Measurements from ENCODE around the gene SGTA.
"Not testable (repeated sequence)": the region's sequence is repeated elsewhere in the genome, so short reads cannot be mapped to it uniquely, and the experiment has no call there.

The SGTA gene

GRCh38 chr19:2716722-2717637, 66.1 kb downstream of the SGTA start:
- DNase-seq (ENCODE audit: extremely low spot score, insufficient read length, low read depth) = no peak
- FAIRE-seq = no peak

GRCh38 chr19:2716275-2716650, 66.8 kb downstream of the SGTA start:
- DNase-seq (ENCODE audit: extremely low spot score, insufficient read length, low read depth) = no peak
- no peak for FAIRE-seq

DNA sequence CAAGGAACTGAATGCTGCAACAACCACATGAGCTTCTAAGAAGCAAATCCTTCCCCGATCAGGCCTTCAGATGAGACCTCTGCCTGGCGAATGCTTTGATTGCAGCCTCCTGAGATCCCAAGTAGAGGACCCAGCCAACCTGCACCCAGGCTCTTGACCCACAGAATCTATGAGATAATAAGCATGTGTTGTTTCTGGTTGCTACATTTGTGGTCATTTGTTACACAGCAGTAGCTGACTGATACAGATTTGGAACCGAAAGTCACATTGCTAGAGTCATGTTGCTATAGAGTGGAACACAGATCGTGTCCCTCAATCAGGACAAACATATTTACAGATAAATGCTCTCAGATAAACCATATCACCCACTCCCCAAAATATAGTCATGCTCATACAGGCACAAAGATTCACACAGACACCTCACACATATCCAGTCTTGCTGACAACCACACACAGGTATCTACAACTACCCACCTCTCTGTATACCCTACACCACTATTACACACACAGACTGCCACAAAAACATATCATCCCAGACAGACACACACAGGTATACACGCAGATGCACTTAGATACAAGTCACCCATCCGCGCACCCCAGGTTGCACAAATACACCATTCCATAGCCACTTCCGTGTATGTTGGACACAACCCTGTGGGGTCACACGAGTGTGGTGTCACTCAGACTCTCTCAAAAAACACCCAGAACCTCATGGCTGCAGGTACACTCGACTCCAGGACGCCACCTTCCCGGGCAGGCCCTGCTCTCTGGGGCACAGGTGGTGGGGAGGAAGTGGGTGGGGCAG, 67.4 kb downstream of the SGTA start:
- no peak for DNase-seq (ENCODE audit: extremely low spot score, insufficient read length, low read depth)
- no peak for FAIRE-seq

DNA sequence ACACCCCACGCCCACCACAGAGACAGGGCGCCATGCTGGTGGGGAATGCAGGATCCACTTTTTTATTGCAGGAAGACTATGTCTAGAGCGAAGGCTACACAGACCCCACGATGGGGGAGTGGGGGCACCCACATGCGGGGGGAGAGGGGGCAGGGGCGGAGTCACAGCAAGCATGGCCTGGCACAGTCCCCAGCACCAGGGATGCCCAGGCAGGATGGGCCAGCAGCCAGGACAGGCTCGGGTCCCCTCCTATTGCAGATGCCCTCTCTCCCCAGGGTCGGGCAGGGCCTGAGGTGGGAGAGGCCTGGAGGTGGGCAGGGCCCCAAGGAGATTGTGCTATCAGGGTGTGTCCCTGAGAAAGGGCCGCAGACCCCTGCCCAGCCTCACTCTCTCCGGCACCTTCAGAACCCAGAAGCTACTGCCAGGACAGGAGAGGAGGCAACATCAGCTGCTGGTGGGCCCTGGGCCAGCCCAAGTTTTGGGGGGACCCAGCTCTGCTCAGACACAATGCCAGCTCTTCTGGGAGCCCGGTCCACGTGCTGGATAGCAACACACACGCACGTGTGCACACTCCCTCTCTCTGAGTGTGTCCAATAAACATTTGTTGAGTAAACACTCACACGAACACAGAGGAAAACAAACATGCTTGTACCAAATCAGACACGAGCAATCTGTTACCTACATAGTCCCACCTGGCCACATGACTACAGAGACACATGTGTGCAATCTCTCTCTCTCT, 68.4 kb downstream of the SGTA start:
- no peak for DNase-seq (ENCODE audit: extremely low spot score, insufficient read length, low read depth)
- FAIRE-seq = no peak

DNA sequence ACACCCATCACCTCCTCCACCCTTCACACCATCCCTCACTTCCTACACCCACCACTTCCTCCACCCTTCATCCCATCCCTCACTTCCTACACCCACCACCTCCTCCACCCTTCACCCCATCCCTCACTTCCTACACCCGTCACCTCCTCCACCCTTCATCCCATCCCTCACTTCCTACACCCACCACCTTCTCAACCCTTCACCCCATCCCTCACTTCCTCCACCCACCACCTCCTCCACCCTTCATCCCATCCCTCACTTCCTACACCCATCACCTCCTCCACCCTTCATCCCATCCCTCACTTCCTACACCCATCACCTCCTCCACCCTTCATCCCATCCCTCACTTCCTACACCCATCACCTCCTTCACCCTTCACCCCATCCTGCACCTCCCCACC, 69.0 kb downstream of the SGTA start:
- not testable (repeated sequence) for FAIRE-seq

DNA sequence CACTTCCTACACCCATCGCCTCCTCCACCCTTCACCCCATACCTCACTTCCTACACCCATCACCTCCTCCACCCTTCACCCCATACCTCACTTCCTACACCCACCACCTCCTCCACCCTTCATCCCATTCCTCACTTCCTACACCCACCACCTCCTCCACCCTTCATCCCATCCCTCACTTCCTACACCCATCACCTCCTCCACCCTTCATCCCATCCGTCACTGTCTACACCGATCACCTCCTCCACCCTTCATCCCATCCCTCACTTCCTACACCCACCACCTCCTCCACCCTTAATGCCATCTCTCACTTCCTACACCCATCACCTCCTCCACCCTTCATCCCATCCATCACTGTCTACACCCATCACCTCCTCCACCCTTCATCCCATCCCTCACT, 69.9 kb downstream of the SGTA start:
- DNase-seq (ENCODE audit: extremely low spot score, insufficient read length, low read depth); FAIRE-seq: not testable (repeated sequence)

More for the DNA sequence above, 69.0 kb downstream of the SGTA start:
- DNase-seq (ENCODE audit: extremely low spot score, insufficient read length, low read depth) = not testable (repeated sequence)

GRCh38 chr19:2711875-2712205, 71.2 kb downstream of the SGTA start:
- FAIRE-seq = no peak
- no peak for DNase-seq (ENCODE audit: extremely low spot score, insufficient read length, low read depth)

DNA sequence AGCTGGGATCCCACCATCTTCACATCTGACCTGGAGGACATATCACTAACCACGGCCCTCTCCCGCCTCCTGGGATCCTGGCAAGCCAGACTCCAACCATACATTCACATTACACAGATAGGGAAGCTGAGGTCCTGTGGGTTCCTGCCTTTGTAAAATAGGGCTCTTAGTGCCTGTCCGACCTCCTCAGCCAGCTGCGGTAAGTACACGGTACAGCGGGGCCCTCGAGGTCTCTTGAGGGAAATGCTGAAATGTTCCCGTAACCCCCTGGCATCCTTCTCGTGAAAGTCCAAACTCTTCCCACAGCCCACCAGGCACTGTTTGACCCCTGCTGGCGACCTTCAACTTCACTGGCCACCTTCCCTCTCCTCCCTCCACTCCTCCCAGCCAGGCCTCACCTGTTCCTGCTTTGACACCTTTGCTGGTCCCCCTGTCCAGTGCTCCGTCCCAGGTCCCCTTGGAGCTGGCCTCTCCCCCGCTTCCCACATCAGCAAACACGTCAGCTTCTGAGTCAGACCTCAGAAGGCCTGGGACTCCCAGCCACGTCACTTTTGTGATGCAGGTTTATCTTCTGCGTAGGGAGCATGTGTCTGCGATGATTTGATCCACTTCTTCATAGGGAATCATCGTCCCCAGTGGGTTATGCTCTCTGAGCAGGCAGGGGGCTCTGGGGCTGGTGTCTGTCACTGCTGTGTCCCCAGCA, 71.8 kb downstream of the SGTA start:
- DNase-seq (ENCODE audit: extremely low spot score, insufficient read length, low read depth) (no peak), FAIRE-seq (no peak)

DNA sequence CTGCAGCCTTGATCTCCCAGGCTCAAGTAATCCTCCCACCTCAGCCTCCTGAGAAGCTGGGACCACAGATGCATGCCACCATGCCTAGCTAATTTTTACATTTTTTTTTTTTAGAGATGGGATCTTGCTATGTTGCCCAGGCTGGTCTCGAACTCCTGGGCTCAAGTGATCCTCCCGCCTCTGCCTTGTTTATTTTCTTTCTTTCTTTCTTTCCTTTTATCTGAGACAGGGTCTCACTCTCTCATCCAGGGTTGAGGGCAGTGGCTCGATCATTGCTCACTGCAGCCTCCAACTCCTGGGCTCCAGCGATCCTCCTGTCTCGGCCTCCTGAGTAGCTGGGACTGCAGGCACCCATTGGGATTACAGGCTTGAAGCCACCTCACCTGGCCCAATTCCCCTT, 76.8 kb downstream of the SGTA start:
- FAIRE-seq (no peak), DNase-seq (ENCODE audit: extremely low spot score, insufficient read length, low read depth) (no peak)
